Measurements from ENCODE around the gene TNFAIP2. TPM values are rescaled to one million over a fixed set of nuclear protein-coding genes. Genes with fewer than 3 reads are reported as not detected.
"Not testable (repeated sequence)": the region's sequence is repeated elsewhere in the genome, so short reads cannot be mapped to it uniquely, and the experiment has no call there.

Gene TNFAIP2
- total RNA-seq, 1 donor from 2014 or later: 142 TPM

DNA sequence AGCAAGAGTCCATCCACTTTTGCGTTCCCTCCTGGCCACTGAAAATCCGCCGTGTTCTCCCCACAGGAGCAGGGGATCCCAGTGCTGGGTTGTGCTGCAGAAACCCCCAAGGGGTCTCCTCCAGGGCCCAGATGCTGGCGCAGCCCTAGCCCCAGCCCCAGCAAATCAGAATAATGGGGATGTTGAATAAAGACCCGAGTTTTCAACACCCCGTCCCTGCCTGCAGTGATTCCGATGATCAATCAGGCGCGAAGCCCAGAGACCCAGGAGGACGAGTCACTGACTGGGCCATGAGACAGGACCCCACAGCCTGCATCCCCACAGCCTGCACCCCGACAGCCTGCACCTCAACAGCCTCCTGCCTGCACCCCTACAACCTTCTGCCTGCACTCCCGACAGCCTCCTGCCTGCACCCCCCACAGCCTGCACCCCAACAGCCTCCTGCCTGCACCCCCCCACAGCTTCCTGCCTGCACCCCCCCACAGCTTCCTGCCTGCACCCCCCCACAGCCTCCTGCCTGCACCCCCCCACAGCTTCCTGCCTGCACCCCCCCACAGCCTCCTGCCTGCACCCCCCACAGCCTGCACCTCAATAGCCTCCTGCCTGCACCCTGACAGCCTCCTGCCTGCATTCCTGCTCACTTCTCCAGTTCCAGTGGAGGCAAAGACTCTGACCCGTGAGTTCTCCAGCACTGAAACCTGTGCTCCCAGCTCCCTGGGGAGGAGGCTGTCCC lies 37.2 kb downstream of the TNFAIP2 start:
- intact Hi-C loops (cut with DNase I): no loop called here

DNA sequence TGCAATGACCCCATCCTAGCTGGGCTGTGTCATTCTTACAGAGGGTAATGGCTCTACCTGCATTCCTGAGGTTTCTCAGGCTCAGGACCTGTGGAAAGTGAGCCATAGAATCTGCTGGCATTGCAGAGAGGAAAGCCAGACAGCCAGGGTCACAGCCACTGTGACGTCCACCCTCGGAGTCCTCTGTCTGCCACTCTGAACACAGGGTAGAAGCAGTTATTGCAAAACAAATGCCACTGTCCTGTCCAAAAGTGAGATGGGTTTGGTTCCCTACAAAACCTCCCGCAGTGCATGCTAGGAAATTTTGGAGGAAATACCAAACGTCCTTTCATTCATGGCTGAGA lies 37.8 kb downstream of the TNFAIP2 start:
- DNase-seq (ENCODE audit: low spot score) (no peak), ATAC-seq (peak; percentile 75)
- intact Hi-C loops (cut with DNase I): no loop called here

More for the DNA sequence above, 37.2 kb downstream of the TNFAIP2 start:
- ATAC-seq: no peak
- no peak for DNase-seq (ENCODE audit: low spot score)

DNA sequence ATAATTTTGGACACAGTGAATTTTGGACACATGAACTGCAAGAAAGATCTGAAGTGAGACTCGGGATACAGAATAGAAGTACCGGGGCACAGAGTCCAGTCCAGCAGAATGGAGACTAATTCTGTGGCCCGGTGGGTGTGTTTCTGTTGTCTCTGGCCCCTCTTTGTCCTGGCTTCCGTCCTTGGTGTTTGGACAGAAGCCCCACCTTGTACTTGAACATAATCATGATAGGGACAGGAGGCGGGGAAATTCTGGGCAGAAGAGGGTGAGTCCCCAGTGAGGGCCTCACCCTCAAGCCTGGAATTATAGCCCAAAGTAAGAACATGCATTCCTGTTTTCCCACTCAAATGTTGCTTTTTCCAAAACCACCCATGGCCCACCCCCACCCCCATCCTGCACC lies 39.9 kb downstream of the TNFAIP2 start:
- DNase-seq (ENCODE audit: low spot score) (no peak), ATAC-seq (peak; percentile 66)
- intact Hi-C loops (cut with DNase I): no loop called here

DNA sequence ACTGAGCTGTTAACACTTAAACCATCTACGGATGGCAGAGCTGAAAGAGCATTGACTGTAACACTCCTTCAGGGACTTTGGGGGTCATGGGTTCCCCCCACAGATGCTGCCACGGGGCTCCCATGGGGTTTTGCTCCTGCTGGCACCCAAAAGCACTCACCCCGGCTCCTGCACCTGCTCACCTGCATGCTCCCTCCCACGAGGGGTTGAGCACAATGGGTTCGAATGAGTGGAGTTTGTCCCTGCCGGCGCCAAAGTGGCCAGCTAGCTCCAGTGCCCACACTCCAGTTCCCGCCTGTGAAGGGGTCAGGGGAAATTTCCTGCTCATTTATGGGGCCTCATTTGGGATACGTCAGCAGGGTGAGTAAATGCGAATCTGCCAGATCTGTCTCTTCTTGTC lies 40.7 kb downstream of the TNFAIP2 start:
- DNase-seq (ENCODE audit: low spot score): no peak
- ATAC-seq: no peak
- intact Hi-C loops (cut with DNase I): no loop called here

DNA sequence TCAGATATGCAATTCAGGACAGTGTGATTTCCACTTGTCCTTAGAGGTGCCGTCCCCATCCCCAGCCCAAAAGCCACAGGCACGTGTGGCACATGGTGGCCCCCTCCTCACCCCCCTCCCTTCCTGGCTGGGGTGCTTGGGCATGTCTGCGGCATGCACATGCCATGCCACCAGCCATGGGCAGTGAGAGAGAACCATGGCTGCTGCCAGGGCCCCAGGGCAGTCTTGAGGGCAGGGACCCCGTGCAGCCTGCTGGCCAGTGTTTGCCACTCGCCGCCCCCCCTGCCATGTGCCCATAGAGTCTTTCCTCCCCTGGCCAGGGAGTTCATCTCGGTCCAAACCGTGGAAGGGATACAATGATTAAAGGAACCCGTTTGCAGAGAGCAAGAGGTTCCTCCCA lies 41.5 kb downstream of the TNFAIP2 start:
- intact Hi-C loops (cut with DNase I): no loop called here
- no peak for DNase-seq (ENCODE audit: low spot score)
- ATAC-seq: no peak

DNA sequence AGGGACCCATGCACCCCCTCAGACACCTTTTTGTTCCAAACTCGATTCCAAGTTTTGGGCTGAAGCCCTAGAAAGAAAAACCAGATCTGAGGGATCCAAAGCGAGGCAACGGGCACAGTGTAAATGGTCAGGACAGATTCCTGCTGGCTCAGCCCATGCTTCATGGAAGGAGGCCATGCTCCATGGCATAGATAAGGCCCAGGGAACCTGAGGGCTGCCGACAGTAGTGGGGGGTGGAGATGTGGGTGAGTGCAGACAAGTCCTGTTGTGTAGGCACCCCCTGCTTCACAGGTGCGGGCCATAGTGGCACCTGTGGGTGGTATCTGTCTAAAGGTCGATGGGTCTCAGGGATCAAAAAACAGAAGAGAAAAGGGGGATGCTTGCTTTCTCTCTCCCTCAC lies 42.1 kb downstream of the TNFAIP2 start:
- intact Hi-C loops (cut with DNase I): no loop called here
- no peak for ATAC-seq
- no peak for DNase-seq (ENCODE audit: low spot score)

DNA sequence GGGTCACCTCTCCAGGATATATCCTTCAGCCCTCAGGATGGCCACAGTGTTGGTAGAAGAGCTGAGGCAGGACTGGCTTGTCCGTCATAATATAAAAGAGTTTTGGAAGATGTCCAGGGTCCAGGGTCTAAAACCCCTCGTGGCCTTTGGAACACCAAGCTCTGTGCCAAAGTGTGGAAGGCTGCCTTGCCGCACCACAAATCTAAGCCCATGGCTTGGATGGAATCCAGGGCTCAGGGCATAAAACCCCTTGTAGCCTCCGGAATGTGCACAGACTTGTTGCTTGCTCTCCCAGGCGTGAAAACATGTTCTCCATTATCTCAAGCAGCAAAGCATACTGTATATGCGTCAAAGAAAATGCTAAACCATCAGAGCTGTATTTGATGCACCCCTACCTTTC lies 46.7 kb downstream of the TNFAIP2 start:
- intact Hi-C loops (cut with DNase I): no loop called here
- no peak for DNase-seq (ENCODE audit: low spot score)
- no peak for ATAC-seq

DNA sequence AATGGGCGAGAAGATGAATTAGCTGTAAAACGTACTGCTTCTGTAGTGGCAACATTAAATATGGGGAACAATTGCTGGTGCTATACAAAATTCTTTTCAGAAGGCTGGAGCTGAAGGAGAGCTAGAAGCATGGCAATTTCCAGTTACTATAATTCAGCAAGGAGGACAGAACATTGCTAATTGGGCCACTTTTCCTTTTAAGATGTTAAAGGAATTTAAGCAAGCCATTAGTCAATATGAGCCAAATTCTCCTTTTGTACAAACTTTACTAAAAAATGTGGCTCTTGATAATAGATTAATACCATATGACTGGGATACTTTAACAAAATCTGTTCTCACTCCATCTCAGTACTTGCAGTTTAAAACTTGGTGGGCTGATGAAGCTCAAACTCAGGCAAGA lies 47.9 kb downstream of the TNFAIP2 start:
- ATAC-seq; intact Hi-C loops (cut with DNase I); DNase-seq (ENCODE audit: low spot score): not testable (repeated sequence)

DNA sequence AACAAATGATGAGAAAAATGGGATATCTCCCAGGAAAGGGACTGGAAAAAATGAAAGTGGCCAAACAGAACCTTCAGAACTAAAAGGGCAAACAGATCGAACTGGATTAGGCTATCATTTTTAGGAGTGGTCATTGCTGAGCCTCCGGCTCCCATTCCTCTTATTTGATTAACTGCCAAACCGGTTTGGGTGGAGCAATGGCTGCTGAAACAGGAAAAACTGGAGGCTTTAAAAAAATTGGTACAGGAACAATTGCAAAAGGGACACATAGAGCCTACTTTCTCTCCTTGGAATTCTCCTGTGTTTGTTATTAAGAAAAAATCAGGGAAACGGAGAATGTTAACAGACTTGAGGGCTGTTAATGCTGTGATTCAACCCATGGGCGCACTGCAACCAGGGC lies 49.7 kb downstream of the TNFAIP2 start:
- DNase-seq (ENCODE audit: low spot score): no peak
- intact Hi-C loops (cut with DNase I): no loop called here
- ATAC-seq: no peak

DNA sequence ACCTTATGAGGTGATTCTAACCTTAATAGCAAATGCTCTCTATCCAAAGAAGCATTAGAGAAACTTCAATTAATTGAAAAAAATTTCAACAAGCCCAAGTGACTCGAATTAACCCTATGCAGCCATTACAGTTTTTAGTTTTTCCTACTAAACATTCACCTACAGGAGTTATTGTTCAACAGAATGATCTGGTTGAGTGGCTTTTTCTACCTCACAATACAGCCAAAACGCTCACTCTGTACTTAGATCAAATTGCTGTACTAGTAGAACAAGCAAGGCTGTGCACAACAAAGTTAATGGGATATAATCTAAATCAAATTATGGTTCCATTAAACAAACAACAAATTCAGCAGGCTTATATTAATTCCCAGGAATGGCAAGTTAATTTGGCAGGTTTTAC lies 50.6 kb downstream of the TNFAIP2 start:
- ATAC-seq; intact Hi-C loops (cut with DNase I): not testable (repeated sequence)

DNA sequence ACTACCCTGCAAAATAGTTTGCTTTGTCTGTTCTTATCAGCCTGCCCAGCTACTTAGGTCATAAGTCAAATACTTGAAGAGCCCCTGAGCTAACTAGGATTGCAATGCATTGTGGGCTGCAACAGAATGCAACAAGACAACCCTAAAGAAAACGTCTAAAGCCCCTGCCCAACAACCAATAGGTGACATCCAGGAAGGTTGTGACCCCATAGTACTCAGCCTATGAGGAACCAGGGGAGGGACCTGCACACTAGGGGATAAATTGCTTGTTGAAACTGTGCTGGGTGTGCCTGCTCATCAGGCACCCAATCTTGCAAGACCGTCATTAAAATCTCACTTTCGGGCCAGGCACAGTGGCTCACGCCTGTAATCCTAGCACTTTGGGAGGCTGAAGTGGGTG lies 52.9 kb downstream of the TNFAIP2 start:
- intact Hi-C loops (cut with DNase I); DNase-seq (ENCODE audit: low spot score); ATAC-seq: not testable (repeated sequence)

More for the DNA sequence above, 50.6 kb downstream of the TNFAIP2 start:
- not testable (repeated sequence) for DNase-seq (ENCODE audit: low spot score)

DNA sequence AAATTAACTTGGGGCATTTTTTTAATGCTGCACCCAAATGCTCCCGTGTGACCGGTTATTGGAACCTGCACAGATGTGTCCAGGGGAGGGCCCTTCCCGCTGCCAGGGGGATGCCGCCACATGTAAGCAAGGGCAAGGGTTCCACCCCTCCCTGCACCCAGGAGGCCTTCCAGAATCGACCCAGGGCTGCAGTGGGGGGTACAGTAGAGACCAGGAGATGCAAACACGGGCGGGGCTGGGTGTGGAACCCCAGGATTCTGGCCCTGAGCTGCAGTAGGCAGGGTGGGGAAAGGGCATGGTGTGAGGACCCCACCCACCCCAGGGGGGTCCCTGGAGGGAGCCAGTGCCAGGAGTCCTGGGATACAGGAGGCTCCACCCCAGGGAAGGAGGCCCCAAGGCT lies 54.1 kb downstream of the TNFAIP2 start:
- DNase-seq (ENCODE audit: low spot score): no peak
- no peak for ATAC-seq
- intact Hi-C loops (cut with DNase I): no loop called here

DNA sequence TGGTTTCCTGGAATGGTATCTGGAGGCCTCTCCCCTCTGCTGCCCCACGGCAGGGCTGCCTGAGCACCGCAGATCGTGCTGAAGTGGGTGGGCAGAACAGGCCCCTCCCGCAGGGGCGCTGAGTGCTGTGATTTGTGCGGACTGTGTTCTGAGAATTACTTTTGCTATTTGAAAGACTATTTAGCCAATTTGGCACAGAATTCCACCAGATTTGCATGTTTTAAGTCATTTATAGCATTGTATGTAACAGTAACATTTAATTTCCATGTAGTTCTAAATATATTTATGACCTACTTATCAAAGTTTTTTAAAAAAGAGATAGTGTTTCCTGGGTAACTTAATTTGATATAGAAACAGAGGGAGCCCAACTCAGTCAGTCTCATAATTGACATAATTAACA lies 55.3 kb downstream of the TNFAIP2 start:
- ATAC-seq (no peak), DNase-seq (ENCODE audit: low spot score) (no peak)
- intact Hi-C loops (cut with DNase I): no loop called here

DNA sequence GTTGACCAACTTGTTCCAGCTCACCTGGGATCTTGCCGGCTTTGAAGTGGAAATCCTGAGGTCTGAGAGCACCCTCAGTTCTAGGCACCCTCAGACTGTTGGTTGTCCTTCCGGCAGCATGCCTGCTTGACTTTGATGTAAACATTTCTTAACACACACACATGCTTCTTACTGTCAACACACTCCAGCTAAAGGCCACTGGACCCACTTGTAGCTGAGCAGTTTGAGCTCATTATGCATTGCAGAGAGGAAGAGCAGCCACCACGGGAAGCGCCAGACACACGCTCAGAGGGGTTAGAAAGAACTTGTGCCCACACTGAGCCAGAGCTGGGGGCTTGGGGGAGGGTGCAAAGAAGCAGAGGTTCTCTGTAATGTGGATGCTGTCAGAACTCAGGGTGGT lies 55.8 kb downstream of the TNFAIP2 start:
- intact Hi-C loops (cut with DNase I): no loop called here
- DNase-seq (ENCODE audit: low spot score) (no peak), ATAC-seq (no peak)

DNA sequence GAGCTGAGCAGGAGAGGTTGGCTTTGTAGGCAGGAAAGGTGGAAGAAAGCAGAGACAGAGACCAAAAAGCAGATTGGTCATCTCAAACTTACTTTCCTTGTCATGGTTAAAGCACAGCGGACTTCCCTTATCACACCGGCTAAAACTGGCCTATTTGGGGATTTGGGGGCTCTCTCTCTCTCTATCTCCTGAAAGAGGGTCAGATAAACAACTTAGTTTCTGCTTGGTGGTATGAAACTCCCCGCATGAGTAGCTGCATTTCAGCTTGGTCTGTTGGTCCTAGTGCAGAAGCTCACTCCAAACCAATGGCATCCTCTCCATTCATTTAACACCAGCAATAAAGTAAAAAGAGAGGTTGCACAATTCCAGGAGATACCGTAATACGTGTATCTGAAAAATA lies 57.1 kb downstream of the TNFAIP2 start:
- ATAC-seq (no peak), DNase-seq (ENCODE audit: low spot score) (no peak)
- intact Hi-C loops (cut with DNase I): loop anchor here (10.0 kb wide), 1 partner anchor 76 kb away; no protein-coding TSS in a partner anchor

DNA sequence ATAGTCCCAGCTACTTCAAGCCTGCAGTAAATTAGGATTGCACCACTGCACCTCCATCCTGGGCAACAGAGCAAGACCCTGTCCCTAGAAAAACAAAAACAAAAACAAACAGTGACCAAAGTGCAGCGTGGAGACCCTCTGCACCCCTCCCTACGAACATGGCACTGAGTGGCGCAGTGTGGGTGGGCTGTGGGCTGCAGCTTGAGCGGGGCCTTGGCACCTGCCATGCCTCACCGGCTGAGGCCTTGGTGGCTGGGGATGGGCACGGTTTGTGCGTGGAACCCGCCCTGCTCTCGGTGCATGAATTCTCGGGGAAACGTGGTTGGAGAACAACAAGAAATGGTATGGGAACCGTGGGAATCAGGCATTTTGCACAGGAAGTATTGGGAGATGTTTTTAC lies 60.8 kb downstream of the TNFAIP2 start:
- intact Hi-C loops (cut with DNase I): loop anchor here (10.0 kb wide), 1 partner anchor 79 kb away; no protein-coding TSS in a partner anchor
- peak; percentile 50 for DNase-seq (ENCODE audit: low spot score)
- no peak for ATAC-seq

DNA sequence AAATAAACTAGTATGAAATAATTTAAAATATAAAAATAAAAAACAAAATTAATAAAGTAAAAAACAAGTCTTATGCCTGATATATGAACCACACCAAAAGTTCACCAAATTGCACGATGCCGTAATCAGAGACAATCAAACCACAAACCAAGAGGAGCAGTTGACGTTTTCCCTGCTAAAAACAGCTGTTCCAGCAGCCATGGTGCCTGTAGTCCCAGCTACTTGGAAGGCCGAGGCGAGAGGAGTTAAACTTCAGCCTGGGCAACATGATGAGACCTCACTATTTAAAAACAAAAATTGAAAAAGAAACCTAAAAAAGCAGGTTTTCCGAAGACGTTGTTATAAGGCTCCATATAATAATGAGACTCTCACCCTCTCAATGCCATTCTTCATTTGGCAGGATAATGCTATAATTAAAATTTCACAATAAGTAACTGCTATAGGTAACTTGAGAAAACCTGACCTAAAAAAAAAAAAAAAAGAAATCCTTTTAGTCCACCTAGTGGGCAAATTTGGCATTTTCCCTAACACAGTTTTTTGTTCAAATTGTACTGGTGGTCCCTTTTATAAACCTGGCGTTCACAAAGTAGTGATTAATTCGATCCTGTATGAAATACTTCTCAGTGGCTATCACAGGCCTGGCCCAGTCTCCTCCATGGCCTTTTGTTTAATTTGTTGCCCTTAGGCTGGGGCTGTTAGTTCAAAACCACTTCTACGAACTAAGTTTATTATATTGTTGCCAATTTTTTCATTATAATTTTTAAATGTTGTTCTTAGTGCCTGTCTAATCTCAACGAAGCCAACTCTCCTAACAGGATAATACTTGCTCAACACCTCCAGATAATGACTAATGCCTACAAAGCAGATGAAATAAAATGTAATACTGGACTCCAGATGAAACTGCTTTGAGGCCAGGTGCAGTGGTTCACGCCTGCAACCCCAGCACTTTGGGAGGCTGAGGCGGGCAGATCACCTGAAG lies 62.1 kb downstream of the TNFAIP2 start:
- DNase-seq (ENCODE audit: low spot score): no peak
- no peak for ATAC-seq
- intact Hi-C loops (cut with DNase I): loop anchor here (10.0 kb wide), 1 partner anchor 81 kb away; no protein-coding TSS in a partner anchor

DNA sequence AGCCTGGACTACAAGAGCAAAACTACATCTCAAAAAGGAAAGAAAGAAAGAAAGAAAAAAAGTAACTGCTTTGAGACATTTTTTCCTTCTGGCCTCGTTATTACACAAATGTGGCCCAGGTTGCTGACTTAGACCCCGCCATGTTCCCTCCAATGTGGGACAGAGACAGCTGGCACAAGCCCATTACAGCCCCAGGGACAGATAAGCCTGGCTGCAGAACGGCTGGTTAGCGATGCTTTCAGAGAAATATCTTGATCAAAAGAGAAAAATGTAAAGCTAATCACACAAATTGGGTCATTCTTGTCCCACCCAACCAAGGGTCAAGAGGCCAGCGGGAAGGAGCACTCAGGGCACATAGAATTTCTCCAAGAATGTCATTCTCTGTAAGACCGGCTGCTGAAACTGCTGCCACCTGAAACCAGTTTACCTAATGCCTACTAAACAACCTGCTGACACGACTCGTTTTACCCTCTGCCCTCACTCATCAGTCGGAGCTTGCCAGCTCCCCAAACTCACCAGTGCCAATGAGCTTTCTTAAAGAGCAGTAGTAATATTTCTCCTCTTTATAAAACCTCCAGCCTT lies 63.1 kb downstream of the TNFAIP2 start:
- intact Hi-C loops (cut with DNase I): loop anchor here (10.0 kb wide), 1 partner anchor 82 kb away; no protein-coding TSS in a partner anchor
- no peak for ATAC-seq
- DNase-seq (ENCODE audit: low spot score): peak; percentile 23

Measured in sciatic nerve (tissue), 2 donors.